Fibroblast of peridontal ligament (primary cell): ENCODE data around the gene OR51V1.
"Not testable (repeated sequence)": the region's sequence is repeated elsewhere in the genome, so short reads cannot be mapped to it uniquely, and the experiment has no call there.

ENCODE experiments used
- DNase-seq: peaks from one replicate; pipeline ENCODE4 v3.0.0-alpha.2; 2010; ENCODE audit errors: extremely low read depth

Gene OR51V1

DNA sequence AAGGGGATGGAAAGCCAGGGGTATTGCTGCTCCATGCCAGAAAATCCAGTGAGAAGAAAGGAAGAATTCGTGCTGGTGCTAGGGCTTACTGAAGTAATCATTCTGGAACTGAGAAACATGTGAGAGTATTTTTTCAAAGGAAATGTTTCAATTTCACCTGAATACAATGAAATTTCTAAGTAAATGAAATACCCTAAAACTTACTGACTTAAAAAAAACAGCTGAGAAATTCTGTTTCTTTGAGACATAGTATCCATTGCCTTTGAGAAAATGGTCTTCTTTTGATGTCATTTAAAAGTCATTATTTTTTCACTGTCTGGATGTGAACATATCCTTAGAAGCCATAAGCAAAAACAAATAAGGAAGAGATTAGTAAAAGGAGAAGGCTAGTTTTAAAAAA, at the start of gene OR51V1:
OR51V1 (minus strand) TSS at position 101 of the 400 bp plus-strand sequence; CDS start at position 101, 0 bp downstream.
- DNase-seq = no peak

- DNase-seq = peak; percentile 43
Observed at GRCh38 chr11:5249807-5250396, 49.4 kb upstream of the OR51V1 start, which contains the start of gene HBG1. Gene HBG1, minus strand, starts transcription at chr11:5249857. Its CDS starts 53 bp downstream, at chr11:5249804.

DNA sequence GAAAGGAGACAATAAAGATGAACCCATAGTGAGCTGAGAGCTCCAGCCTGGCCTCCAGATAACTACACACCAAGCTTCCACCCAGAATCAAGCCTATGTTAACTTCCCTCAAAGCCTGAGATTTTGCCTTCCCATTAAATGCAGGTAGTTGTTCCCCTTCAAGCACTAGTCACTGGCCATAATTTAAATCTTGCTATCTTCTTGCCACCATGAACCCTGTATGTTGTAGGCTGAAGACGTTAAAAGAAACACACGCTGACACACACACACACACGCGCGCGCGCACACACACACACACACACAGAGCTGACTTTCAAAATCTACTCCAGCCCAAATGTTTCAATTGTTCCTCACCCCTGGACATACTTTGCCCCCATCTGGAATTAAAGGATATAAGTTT, 48.0 kb upstream of the OR51V1 start:
- DNase-seq = not testable (repeated sequence)

GRCh38 chr11:5247472-5248192, 47.1 kb upstream of the OR51V1 start:
- DNase-seq = no peak

DNA sequence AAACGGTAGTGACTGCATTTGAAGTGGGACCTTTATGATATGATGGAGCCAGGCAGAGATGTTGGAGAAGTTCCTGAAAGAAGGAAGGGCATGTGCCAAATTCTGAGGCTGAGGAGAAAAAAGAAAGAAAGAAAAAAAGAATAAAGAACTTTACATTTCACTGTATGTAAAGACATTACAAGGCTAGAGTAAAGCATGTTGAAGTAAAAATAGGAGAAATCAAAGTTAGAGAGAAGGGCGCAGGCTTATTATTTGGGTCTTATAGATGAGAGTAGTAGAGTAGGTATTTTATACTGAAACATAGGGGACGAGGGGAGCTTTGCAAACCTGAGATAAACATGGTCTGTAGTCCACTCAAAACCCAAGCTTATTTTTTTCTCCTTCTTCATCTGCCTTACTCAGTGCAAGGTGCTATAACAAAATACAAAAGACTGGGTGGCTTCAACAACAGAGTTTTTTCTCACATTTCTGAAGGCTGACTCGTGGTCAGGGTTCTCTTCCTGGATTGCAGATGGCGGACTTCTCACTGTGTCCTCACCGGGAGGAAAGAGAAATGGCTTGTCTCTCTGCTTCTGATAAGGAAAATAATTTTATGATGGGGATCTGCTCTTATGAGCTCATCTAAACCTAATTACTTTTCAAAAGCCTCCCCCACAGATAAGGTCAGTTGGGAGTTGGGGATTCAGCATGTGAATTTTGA, 46.4 kb upstream of the OR51V1 start:
- DNase-seq = no peak

DNA sequence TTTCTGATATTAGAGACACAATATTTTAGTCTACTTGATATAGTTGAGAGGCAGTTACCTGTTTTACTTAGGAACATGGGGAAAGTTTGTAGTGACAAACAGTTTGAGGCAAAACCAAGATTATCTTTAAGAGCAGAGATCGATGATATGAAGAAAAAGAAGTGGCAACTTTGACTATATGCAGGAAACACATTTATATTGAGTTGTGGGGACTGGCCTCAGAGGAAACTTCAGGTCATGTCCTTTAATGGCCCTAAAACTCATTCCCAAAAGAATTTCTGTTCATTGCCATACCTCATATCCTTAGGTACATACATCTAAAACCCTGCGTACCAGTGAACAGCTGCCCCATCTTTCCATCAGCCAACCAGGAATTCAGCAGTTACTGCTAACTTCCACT, 44.7 kb upstream of the OR51V1 start:
- no peak for DNase-seq

DNA sequence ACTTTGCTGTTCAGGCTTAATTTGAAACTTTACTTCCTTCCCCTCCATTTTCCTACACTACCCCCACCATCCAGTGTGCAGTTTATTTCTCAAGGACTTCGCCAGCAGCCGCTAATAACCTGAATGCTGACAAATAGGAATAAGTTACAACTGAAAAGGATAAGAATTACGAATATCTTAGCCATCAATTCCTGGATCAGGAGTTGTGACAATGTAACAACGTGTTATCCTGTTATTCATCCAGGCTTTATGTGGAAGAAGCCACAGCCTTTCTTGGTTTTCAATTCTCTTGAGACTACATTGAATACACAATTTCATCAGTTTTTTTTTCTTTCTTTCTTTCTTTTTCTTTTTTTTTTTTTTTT, 43.3 kb upstream of the OR51V1 start:
- no peak for DNase-seq

GRCh38 chr11:5242933-5243815, 42.7 kb upstream of the OR51V1 start:
- DNase-seq = no peak

GRCh38 chr11:5242208-5242607, 41.7 kb upstream of the OR51V1 start:
- no peak for DNase-seq

GRCh38 chr11:5241458-5241857, 41.0 kb upstream of the OR51V1 start:
- no peak for DNase-seq

DNA sequence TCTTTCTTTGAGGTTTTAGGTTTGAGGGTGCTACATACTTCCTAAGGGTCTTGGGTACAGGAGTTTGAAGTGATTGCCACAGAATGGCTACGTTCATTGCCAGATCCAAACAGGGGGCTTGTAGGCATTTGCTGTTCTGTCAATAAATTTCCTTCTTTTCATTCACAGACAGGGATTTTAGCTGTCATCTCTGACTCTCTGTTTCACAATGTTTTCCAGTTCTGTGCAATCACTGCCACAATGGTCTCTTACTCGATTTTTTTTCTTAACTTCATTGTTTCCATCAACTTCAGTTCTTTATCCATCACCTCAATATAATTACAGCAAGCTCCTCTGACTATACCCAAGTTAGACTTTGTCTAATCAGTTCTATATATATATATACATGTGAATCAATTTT, 40.0 kb upstream of the OR51V1 start:
- no peak for DNase-seq

- no peak for DNase-seq
Observed at GRCh38 chr11:5240056-5240455, 39.6 kb upstream of the OR51V1 start.

GRCh38 chr11:5239046-5239445, 38.6 kb upstream of the OR51V1 start:
- no peak for DNase-seq

GRCh38 chr11:5238486-5238885, 38.0 kb upstream of the OR51V1 start:
- DNase-seq = no peak

- DNase-seq = no peak
Observed at GRCh38 chr11:5237420-5237819, 36.9 kb upstream of the OR51V1 start.

GRCh38 chr11:5235364-5236095, 35.0 kb upstream of the OR51V1 start:
- no peak for DNase-seq

- peak; percentile 61 for DNase-seq
Observed at GRCh38 chr11:5234381-5234834, 33.9 kb upstream of the OR51V1 start, which contains the start of gene HBD. Gene HBD, minus strand, starts transcription at chr11:5234483. Its CDS starts 50 bp downstream, at chr11:5234433.

- no peak for DNase-seq
Observed at GRCh38 chr11:5233307-5233706, 32.8 kb upstream of the OR51V1 start.

DNA sequence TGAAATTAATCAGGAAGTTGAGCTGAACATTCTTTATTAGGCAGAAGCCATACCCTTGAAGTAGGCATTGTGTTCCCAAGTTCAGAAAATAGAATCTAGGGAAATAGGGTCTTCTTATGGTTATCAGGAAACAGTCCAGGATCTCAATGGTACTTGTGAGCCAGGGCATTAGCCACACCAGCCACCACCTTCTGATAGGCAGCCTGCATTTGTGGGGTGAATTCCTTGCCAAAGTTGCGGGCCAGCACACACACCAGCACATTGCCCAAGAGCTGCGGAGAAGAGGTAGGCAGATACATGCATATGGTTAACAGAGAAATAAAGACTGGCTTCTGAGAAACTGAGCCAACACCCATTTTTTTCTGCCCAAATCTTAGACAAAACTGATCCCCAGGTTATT, 32.3 kb upstream of the OR51V1 start:
- DNase-seq = no peak

GRCh38 chr11:5232176-5232575, 31.7 kb upstream of the OR51V1 start:
- DNase-seq = no peak

DNA sequence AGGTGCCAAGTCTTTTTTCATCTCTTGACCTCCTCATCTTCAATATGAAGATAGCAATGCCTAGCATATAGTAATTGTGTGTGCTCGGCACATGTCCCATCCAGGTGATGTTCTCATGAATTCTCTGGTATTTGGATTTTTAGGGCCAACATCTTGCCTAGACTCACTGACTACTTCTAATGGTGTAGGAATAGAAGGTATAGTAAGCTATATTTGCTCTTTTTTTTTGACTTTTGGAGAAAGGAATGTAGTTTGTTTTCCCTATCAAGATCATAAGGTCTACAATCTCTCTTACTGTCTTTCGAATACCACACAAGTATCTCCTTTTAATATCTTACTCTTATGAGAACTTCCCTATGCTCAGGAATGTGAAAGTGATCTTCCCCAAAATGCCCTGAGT, 30.6 kb upstream of the OR51V1 start:
- DNase-seq = no peak
